BLaER1 (cell line): ENCODE results near the gene KIF16B.

ENCODE experiments used
- H3K27ac ChIP-seq: shearing (Covaris generic); formaldehyde crosslinking; 2 replicates; pipeline ENCODE4 v1.8.1; 2022
- H3K27me3 ChIP-seq: shearing (Covaris generic); formaldehyde crosslinking; 2 replicates; pipeline ENCODE4 v1.8.1; 2022
- H3K36me3 ChIP-seq: shearing (Covaris generic); formaldehyde crosslinking; 2 replicates; pipeline ENCODE4 v1.8.1; 2022
- H3K4me1 ChIP-seq: shearing (Covaris generic); formaldehyde crosslinking; 2 replicates; pipeline ENCODE4 v1.8.1; 2022
- H3K4me2 ChIP-seq: shearing (Covaris generic); formaldehyde crosslinking; 2 replicates; pipeline ENCODE4 v1.8.1; 2022
- H3K4me3 ChIP-seq: shearing (Covaris generic); formaldehyde crosslinking; 2 replicates; pipeline ENCODE4 v1.8.1; 2022
- H3K9ac ChIP-seq: shearing (Covaris generic); formaldehyde crosslinking; 2 replicates; pipeline ENCODE4 v1.8.1; 2022
- H3K9me3 ChIP-seq: shearing (Covaris generic); formaldehyde crosslinking; 2 replicates; pipeline ENCODE4 v1.8.1; 2022
- H4K20me1 ChIP-seq: shearing (Covaris generic); formaldehyde crosslinking; 2 replicates; pipeline ENCODE4 v1.8.1; 2022
- Cebpa-rat ChIP-seq: shearing (Covaris generic); IDR thresholded peaks from 2 replicates; pipeline ENCODE4 v1.8.1; 2022

Gene KIF16B

GRCh38 chr20:16284385-16285100 lies 288.7 kb downstream of the KIF16B start:
- Histone ChIP-seq H3K27ac (no peak overlapping the region), H3K36me3 (peaks cover 80% of the 10 kb centered on the region), H3K4me3 (no peak overlapping the region), H3K9me3 (peaks cover 39% of the 10 kb centered on the region), H3K9ac (no peak overlapping the region), H3K4me1 (no peaks in the 10 kb centered on the region), H3K4me2 (no peak overlapping the region), H3K27me3 (no peaks in the 10 kb centered on the region), H4K20me1 (no peaks in the 10 kb centered on the region)
- no peak for TF ChIP-seq Cebpa-rat

- Histone ChIP-seq H3K4me3 (no peak overlapping the region), H4K20me1 (no peaks in the 10 kb centered on the region), H3K36me3 (peaks cover 79% of the 10 kb centered on the region), H3K27me3 (no peaks in the 10 kb centered on the region), H3K9me3 (peaks cover 36% of the 10 kb centered on the region), H3K9ac (no peak overlapping the region), H3K4me1 (no peaks in the 10 kb centered on the region), H3K4me2 (no peak overlapping the region), H3K27ac (no peak overlapping the region)
- TF ChIP-seq Cebpa-rat = no peak
These were observed 289.3 kb downstream of the KIF16B start for GRCh38 chr20:16283978-16284377.

- H3K9me3 ChIP-seq = peaks cover 36% of the 10 kb centered on the region
- no peak for TF ChIP-seq Cebpa-rat
These were observed 289.9 kb downstream of the KIF16B start for GRCh38 chr20:16283307-16283706.

GRCh38 chr20:16280219-16280618 lies 293.0 kb downstream of the KIF16B start:
- no peak overlapping the region for H3K27ac ChIP-seq
- H3K9me3 ChIP-seq = peaks cover 36% of the 10 kb centered on the region
- no peak overlapping the region for H3K4me3 ChIP-seq
- H4K20me1 ChIP-seq = no peaks in the 10 kb centered on the region
- peaks cover 73% of the 10 kb centered on the region for H3K36me3 ChIP-seq
- TF ChIP-seq Cebpa-rat = no peak
- H3K27me3 ChIP-seq = no peaks in the 10 kb centered on the region
- H3K9ac ChIP-seq = no peak overlapping the region
- no peak overlapping the region for H3K4me2 ChIP-seq
- no peaks in the 10 kb centered on the region for H3K4me1 ChIP-seq

More at GRCh38 chr20:16283307-16283706, 289.9 kb downstream of the KIF16B start:
- H3K4me3 ChIP-seq = no peak overlapping the region
- H3K9ac ChIP-seq = no peak overlapping the region
- no peaks in the 10 kb centered on the region for H3K4me1 ChIP-seq
- H3K36me3 ChIP-seq = peaks cover 83% of the 10 kb centered on the region
- H3K27ac ChIP-seq = no peak overlapping the region
- H4K20me1 ChIP-seq = no peaks in the 10 kb centered on the region
- no peaks in the 10 kb centered on the region for H3K27me3 ChIP-seq
- H3K4me2 ChIP-seq = no peak overlapping the region

GRCh38 chr20:16279320-16279719 lies 293.9 kb downstream of the KIF16B start:
- no peaks in the 10 kb centered on the region for H4K20me1 ChIP-seq
- H3K27ac ChIP-seq = no peak overlapping the region
- peaks cover 30% of the 10 kb centered on the region for H3K9me3 ChIP-seq
- H3K9ac ChIP-seq = no peak overlapping the region
- H3K36me3 ChIP-seq = peaks cover 68% of the 10 kb centered on the region
- TF ChIP-seq Cebpa-rat = no peak
- no peaks in the 10 kb centered on the region for H3K27me3 ChIP-seq
- H3K4me1 ChIP-seq = no peaks in the 10 kb centered on the region
- H3K4me2 ChIP-seq = no peak overlapping the region
- no peak overlapping the region for H3K4me3 ChIP-seq

GRCh38 chr20:16273812-16274555 lies 299.3 kb downstream of the KIF16B start:
- peaks cover 14% of the 10 kb centered on the region for H3K9me3 ChIP-seq
- no peak overlapping the region for H3K27ac ChIP-seq
- H3K27me3 ChIP-seq = no peaks in the 10 kb centered on the region
- no peak overlapping the region for H3K9ac ChIP-seq
- H4K20me1 ChIP-seq = no peaks in the 10 kb centered on the region
- no peak overlapping the region for H3K4me2 ChIP-seq
- no peaks in the 10 kb centered on the region for H3K4me1 ChIP-seq
- no peak overlapping the region for H3K4me3 ChIP-seq
- no peak for TF ChIP-seq Cebpa-rat
- peaks cover 61% of the 10 kb centered on the region for H3K36me3 ChIP-seq

- no peak overlapping the region for H3K4me2 ChIP-seq
These were observed 300.4 kb downstream of the KIF16B start for GRCh38 chr20:16272780-16273360.

GRCh38 chr20:16271450-16271849 lies 301.8 kb downstream of the KIF16B start:
- Histone ChIP-seq H3K27me3 (no peaks in the 10 kb centered on the region), H3K4me1 (no peaks in the 10 kb centered on the region), H3K4me2 (no peak overlapping the region), H3K9ac (no peak overlapping the region), H3K9me3 (peaks cover 36% of the 10 kb centered on the region), H3K27ac (no peak overlapping the region), H4K20me1 (no peaks in the 10 kb centered on the region), H3K36me3 (peaks cover 71% of the 10 kb centered on the region), H3K4me3 (no peak overlapping the region)
- TF ChIP-seq Cebpa-rat = no peak

More at GRCh38 chr20:16272780-16273360, 300.4 kb downstream of the KIF16B start:
- Histone ChIP-seq H3K27me3 (no peaks in the 10 kb centered on the region), H3K27ac (no peak overlapping the region), H3K36me3 (peaks cover 63% of the 10 kb centered on the region), H3K4me1 (no peaks in the 10 kb centered on the region), H4K20me1 (no peaks in the 10 kb centered on the region), H3K4me3 (no peak overlapping the region), H3K9ac (no peak overlapping the region), H3K9me3 (peaks cover 22% of the 10 kb centered on the region)
- no peak for TF ChIP-seq Cebpa-rat

- H3K4me2 ChIP-seq = no peak overlapping the region
- H3K36me3 ChIP-seq = peaks cover 73% of the 10 kb centered on the region
- TF ChIP-seq Cebpa-rat = no peak
These were observed 302.3 kb downstream of the KIF16B start for GRCh38 chr20:16270989-16271388.

More at GRCh38 chr20:16270989-16271388, 302.3 kb downstream of the KIF16B start:
- H3K27ac ChIP-seq = no peak overlapping the region
- H4K20me1 ChIP-seq = no peaks in the 10 kb centered on the region
- no peaks in the 10 kb centered on the region for H3K27me3 ChIP-seq
- H3K4me3 ChIP-seq = no peak overlapping the region
- H3K9me3 ChIP-seq = peaks cover 41% of the 10 kb centered on the region
- H3K4me1 ChIP-seq = no peaks in the 10 kb centered on the region
- H3K9ac ChIP-seq = no peak overlapping the region
